Embryonic facial prominence (tissue), 1 donor: ENCODE results near the gene DUSP15.
"Not testable (repeated sequence)": the region's sequence is repeated elsewhere in the genome, so short reads cannot be mapped to it uniquely, and the experiment has no call there.

Source experiments
- DNase-seq: peaks from one replicate; pipeline ENCODE4 v3.0.0-alpha.2; 2016; ENCODE audit errors: extremely low spot score

DUSP15 gene

GRCh38 chr20:31822421-31823330, 47.7 kb downstream of the DUSP15 start:
- DNase-seq, result peak; percentile 27

GRCh38 chr20:31821427-31821826, 48.9 kb downstream of the DUSP15 start:
- no peak for DNase-seq

- no peak for DNase-seq
Observed at GRCh38 chr20:31820228-31820627, 50.1 kb downstream of the DUSP15 start.

GRCh38 chr20:31819083-31819784, 51.1 kb downstream of the DUSP15 start, which contains the start of gene MYLK2:
MYLK2 (plus strand) TSS chr20:31819356; CDS start chr20:31819581, 225 bp downstream.
- no peak for DNase-seq

- DNase-seq, result no peak
Observed at GRCh38 chr20:31818376-31818908, 51.9 kb downstream of the DUSP15 start.

- DNase-seq, result no peak
Observed at GRCh38 chr20:31817461-31817860, 52.9 kb downstream of the DUSP15 start.

GRCh38 chr20:31816221-31816620, 54.1 kb downstream of the DUSP15 start:
- no peak for DNase-seq

GRCh38 chr20:31815408-31816188, 54.7 kb downstream of the DUSP15 start:
- no peak for DNase-seq

GRCh38 chr20:31814142-31814541, 56.2 kb downstream of the DUSP15 start:
- DNase-seq, result not testable (repeated sequence)

GRCh38 chr20:31813611-31814010, 56.7 kb downstream of the DUSP15 start:
- no peak for DNase-seq

- no peak for DNase-seq
Observed at GRCh38 chr20:31811796-31812728, 58.3 kb downstream of the DUSP15 start.

- no peak for DNase-seq
Observed at GRCh38 chr20:31811198-31811597, 59.1 kb downstream of the DUSP15 start.
